Body of pancreas (tissue), 4 donors: ENCODE measurements around the gene COX6A1. TPM values are rescaled to one million over a fixed set of nuclear protein-coding genes. Genes with fewer than 3 reads are reported as not detected.

Experiments
- ATAC-seq: fragments of 150-250 bp; one replicate; pipeline ENCODE4 v1.9.1; 2016
- DNase-seq, 4 donors: peaks; one replicate each; pipeline ENCODE4 v3.0.0-alpha.2; 2019
- H3K27ac ChIP-seq, 4 donors: fragments of 200-600 bp; sonication (generic); 1 replicate in 3 of 4; 2 replicates in 1 of 4; pipeline versions ENCODE4 v1.5.1 to v1.6.1; 2016 to 2019; ENCODE audit warnings: mild to moderate bottlenecking in 1 of 4, mixed read lengths in 1 of 4, moderate library complexity in 1 of 4
- H3K27me3 ChIP-seq, 2 donors: fragments of 200-600 bp; sonication (generic); one replicate each; pipeline ENCODE4 v1.6.0; 2016; ENCODE audit warnings: mild to moderate bottlenecking in 1 of 2
- H3K36me3 ChIP-seq, 2 donors: fragments of 200-600 bp; sonication (generic); replicated peaks in 1 of 2; 2 replicates each; pipeline ENCODE4 v1.5.1; 2016; ENCODE audit warnings: low read depth in 2 of 2; ENCODE audit not compliant: insufficient read depth in 1 of 2
- H3K4me1 ChIP-seq: fragments of 200-600 bp; sonication (generic); one replicate; pipeline ENCODE4 v1.6.0; 2016
- H3K4me3 ChIP-seq, 2 donors: fragments of 200-600 bp; sonication (generic); 1 replicate in 1 of 2; 2 replicates in 1 of 2; pipeline ENCODE4 v1.5.1; 2016 to 2019
- H3K9me3 ChIP-seq, 3 donors: fragments of 200-600 bp; sonication (generic); 1 replicate in 2 of 3; 2 replicates in 1 of 3; pipeline ENCODE4 v1.5.1; 2016
- POLR2A ChIP-seq, 3 donors: fragments of 450-650 bp; IDR thresholded peaks; one replicate each; pipeline ENCODE4 v1.6.1; 2016; ENCODE audit warnings: antibody characterized with exemption in 3 of 3, mild to moderate bottlenecking in 2 of 3
- WGBS, 2 donors: methylation state at CpG; one replicate each; pipeline ENCODE4 v1.1.5; 2017; 5-methylcytosine and 5-hydroxymethylcytosine counted together
- intact Hi-C: fragments of 100-400 bp; cut with DNase I; formaldehyde crosslinking; loops from one replicate; pipeline ENCODE4 v1.15.1; 2023
- total RNA-seq, 2 donors: library from RNA; depleted of rRNA; stranded (reverse); fragments of >200 nt; gene quantifications; one replicate each; pipeline ENCODE4 v1.1.0, GENCODE V29; 2016
- TF ChIP-seq, protein P1 (sequence below), 7 experiments: fragments of 450-650 bp in 4 of 7; fragments of 200-600 bp in 3 of 7; sonication (generic) in 3 of 7; IDR thresholded peaks; one replicate each; pipeline ENCODE4 v1.5.1; 2016 to 2019; ENCODE audit warnings: antibody characterized with exemption in 7 of 7

The COX6A1 gene
- total RNA-seq, 2 donors from 2014 or later: 183 to 359 TPM

DNA sequence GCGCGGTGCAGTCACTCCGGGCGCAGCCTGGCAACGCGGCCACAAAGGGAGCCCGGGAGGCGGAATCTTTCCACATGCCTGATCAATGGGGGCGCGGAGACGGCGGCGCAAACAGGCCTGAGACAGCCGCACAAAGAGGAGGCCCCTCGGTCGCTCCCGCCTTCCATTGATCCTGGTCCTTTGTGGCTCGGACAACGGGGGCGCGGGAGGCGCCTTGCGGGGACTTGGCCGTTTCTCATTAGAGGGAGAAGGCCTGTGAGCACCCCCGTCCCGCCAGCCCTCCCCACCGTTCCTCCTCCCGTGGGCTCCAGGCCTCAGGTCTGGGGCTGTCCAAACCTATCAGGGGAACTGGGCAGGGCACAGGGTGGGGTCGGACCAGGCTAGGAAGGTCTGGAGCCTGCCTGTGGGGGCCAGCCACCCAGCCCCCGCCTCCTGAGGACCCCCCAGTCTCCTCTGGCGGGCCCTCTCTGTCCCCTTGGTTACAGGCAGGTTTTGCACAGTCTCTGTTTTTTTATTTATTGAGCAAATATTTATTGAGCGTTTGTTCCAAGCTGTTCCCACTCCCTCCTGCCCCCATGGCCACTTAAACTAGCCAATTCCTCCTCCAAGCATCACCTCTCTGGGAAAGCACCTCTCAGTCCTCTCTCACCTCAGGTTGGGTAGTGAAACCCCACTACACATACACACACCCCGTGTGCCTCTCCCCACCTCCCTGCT, 39.9 kb upstream of the COX6A1 start:
- H3K27me3 ChIP-seq: no peaks in the 10 kb centered on the region
- DNase-seq: peak in 3 of 4 donors; percentile 28 to 45 (median 29)
- H3K4me3 ChIP-seq: no peak overlapping the region
- peaks cover 14% of the 10 kb centered on the region for H3K4me1 ChIP-seq
- no peaks in the 10 kb centered on the region for H3K9me3 ChIP-seq
- H3K36me3 ChIP-seq: no peaks in the 10 kb centered on the region
- TF ChIP-seq, protein P1, sequence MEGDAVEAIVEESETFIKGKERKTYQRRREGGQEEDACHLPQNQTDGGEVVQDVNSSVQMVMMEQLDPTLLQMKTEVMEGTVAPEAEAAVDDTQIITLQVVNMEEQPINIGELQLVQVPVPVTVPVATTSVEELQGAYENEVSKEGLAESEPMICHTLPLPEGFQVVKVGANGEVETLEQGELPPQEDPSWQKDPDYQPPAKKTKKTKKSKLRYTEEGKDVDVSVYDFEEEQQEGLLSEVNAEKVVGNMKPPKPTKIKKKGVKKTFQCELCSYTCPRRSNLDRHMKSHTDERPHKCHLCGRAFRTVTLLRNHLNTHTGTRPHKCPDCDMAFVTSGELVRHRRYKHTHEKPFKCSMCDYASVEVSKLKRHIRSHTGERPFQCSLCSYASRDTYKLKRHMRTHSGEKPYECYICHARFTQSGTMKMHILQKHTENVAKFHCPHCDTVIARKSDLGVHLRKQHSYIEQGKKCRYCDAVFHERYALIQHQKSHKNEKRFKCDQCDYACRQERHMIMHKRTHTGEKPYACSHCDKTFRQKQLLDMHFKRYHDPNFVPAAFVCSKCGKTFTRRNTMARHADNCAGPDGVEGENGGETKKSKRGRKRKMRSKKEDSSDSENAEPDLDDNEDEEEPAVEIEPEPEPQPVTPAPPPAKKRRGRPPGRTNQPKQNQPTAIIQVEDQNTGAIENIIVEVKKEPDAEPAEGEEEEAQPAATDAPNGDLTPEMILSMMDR (IDR thresholded peaks at IDR 0.05): no peak
- no peak for ATAC-seq
- WGBS, 2 donors: 56 to 57% methylated on average over 22 to 24 of the region's 33 CpGs
- intact Hi-C loops: no loop called here
- H3K27ac ChIP-seq: peak overlapping the region in 1 of 4 donors; percentile 17

DNA sequence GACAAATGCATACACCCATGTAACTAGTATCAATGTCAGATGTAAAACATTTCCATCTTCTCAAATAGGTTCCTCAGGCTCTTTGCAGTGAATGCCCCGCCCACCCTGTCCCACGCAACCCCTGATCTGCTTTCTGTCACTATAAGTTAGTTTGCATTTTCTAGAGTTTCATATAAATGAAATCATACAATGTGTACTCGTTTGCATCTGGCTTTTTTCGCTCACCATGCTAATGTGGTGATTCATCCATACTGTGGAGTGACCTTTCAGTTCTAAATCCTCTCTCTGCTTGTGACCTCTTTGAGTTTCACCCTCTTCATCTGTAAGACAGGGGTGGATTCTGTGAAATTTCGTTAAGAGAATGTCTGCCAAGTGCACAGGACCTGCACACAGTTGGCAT, 38.4 kb upstream of the COX6A1 start:
- H3K9me3 ChIP-seq: no peaks in the 10 kb centered on the region
- WGBS, 2 donors: 69 to 74% methylated on average over 5 of the region's 5 CpGs
- DNase-seq (no peak), ATAC-seq (no peak)
- no peaks in the 10 kb centered on the region for H3K27me3 ChIP-seq
- no peak overlapping the region for H3K4me3 ChIP-seq
- TF ChIP-seq, protein P1 (IDR thresholded peaks at IDR 0.05): no peak
- TF ChIP-seq POLR2A (IDR thresholded peaks at IDR 0.05): no peak
- peaks cover 5% of the 10 kb centered on the region for H3K4me1 ChIP-seq
- no peaks in the 10 kb centered on the region for H3K36me3 ChIP-seq
- no peak overlapping the region for H3K27ac ChIP-seq
- intact Hi-C loops: no loop called here

DNA sequence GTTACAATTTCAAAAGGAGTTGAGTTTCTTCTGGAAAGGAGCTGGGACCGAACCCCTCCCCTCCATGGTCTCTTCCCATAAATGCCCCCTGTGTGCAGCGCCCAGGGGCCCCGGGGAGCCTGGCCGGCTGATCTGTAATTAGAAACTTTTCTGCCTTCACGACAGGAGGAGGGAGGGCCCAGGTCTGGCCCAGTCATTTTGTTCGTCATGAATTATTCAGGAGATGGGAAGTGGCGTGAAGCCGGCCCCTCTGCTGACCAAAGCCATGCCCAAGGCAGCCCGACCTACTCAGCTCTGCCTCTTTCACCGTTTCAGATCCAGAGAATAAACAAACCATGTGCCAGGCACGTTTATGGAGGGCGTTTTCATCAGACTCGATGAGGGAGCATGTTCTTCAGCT, 35.7 kb upstream of the COX6A1 start:
- H3K4me1 ChIP-seq: no peaks in the 10 kb centered on the region
- no peak overlapping the region for H3K27ac ChIP-seq
- H3K27me3 ChIP-seq: no peaks in the 10 kb centered on the region
- no peak for DNase-seq
- H3K36me3 ChIP-seq: no peaks in the 10 kb centered on the region
- no peak overlapping the region for H3K4me3 ChIP-seq
- H3K9me3 ChIP-seq: no peaks in the 10 kb centered on the region
- intact Hi-C loops: no loop called here
- ATAC-seq: no peak
- WGBS, 2 donors: 48 to 58% methylated on average over 12 to 13 of the region's 13 CpGs
- no peak for TF ChIP-seq POLR2A (IDR thresholded peaks at IDR 0.05)
- TF ChIP-seq, protein P1 (IDR thresholded peaks at IDR 0.05): no peak

DNA sequence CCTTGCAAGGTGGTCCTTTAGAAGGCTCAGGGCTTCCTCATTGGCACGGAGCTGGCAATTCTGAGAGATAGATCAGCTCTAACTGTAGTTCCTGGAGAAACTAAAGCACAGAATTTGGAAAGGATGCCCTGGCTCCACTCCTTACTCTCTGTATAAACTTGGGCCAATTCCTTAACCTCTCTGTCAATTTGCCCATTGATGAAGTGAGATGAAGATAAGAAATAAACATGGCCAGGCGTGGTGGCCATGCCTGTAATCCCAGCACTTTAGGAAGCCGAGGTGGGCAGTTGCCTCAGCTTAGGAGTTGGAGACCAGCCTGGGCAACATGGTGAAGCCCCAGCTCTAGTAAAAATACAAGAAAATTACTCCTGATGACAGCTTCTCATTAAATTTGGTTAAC, 34.0 kb upstream of the COX6A1 start:
- H3K4me3 ChIP-seq: no peak overlapping the region
- DNase-seq: no peak
- intact Hi-C loops: no loop called here
- no peaks in the 10 kb centered on the region for H3K36me3 ChIP-seq
- no peaks in the 10 kb centered on the region for H3K9me3 ChIP-seq
- no peaks in the 10 kb centered on the region for H3K4me1 ChIP-seq
- WGBS, 2 donors: 67 to 82% methylated on average over 3 of the region's 3 CpGs
- no peak for TF ChIP-seq POLR2A (IDR thresholded peaks at IDR 0.05)
- TF ChIP-seq, protein P1 (IDR thresholded peaks at IDR 0.05): no peak
- ATAC-seq: no peak
- no peaks in the 10 kb centered on the region for H3K27me3 ChIP-seq
- no peak overlapping the region for H3K27ac ChIP-seq

DNA sequence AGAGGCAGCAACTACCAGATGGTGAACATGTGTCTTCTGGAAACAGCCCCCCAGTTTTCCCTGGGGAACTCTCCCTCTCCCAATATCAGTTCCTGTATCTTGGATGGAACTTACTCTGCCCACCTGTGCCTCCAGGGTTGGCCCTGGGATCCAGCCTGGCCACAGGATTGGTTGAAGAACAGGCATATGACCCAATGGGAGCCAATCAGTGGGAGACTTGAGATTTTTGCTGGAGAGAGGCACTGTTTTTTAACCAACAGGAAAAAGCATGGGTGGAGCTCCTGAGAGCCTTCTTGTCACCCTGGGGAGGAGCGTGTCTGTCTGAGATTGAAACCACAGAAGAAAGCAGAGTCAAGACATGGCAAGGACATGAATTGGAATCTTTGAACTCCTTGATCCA, 33.6 kb upstream of the COX6A1 start:
- no peak overlapping the region for H3K4me3 ChIP-seq
- intact Hi-C loops: no loop called here
- no peaks in the 10 kb centered on the region for H3K27me3 ChIP-seq
- no peak for TF ChIP-seq POLR2A (IDR thresholded peaks at IDR 0.05)
- TF ChIP-seq, protein P1 (IDR thresholded peaks at IDR 0.05): no peak
- no peaks in the 10 kb centered on the region for H3K4me1 ChIP-seq
- DNase-seq (no peak), ATAC-seq (no peak)
- H3K9me3 ChIP-seq: no peaks in the 10 kb centered on the region
- 88 to 95% methylated on average over 1 of the region's 1 CpG for WGBS, 2 donors
- H3K36me3 ChIP-seq: no peaks in the 10 kb centered on the region
- no peak overlapping the region for H3K27ac ChIP-seq
